SK-N-DZ (cell line): ENCODE measurements around the gene SF3B5.
"Not testable (repeated sequence)": the region's sequence is repeated elsewhere in the genome, so short reads cannot be mapped to it uniquely, and the experiment has no call there.

Experiments
- DNase-seq: peaks from one replicate; pipeline ENCODE4 v3.0.0-alpha.2; 2015; ENCODE audit warnings: low spot score

SF3B5 gene

GRCh38 chr6:144063744-144064401 is 31.5 kb downstream of the SF3B5 start:
- peak; percentile 64 for DNase-seq

GRCh38 chr6:144063246-144063743 is 32.1 kb downstream of the SF3B5 start:
- DNase-seq: no peak

- DNase-seq: no peak
Measured at GRCh38 chr6:144062786-144063185, 32.6 kb downstream of the SF3B5 start.

DNA sequence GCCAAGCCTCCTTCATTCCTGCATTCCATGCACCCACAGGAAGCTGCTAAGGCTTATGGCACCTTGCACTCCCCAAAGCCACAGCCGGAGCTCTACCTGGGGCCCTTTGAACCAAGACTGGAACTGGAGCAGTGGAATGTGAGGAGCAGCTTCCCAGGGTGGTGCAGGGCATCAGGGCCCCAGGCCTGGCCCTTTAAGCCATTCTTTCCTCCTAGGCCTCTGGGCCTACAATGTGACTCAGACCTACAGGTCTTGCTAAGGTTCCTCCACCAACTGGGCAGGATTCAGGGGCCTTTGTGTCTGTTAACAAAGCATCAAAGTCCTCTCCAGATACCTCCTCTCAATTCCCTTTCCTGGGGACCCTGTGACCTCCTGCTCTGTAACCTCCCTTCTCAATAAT is 36.2 kb downstream of the SF3B5 start:
- DNase-seq: no peak

- DNase-seq: no peak
Measured at GRCh38 chr6:144055121-144055931, 40.0 kb downstream of the SF3B5 start.

DNA sequence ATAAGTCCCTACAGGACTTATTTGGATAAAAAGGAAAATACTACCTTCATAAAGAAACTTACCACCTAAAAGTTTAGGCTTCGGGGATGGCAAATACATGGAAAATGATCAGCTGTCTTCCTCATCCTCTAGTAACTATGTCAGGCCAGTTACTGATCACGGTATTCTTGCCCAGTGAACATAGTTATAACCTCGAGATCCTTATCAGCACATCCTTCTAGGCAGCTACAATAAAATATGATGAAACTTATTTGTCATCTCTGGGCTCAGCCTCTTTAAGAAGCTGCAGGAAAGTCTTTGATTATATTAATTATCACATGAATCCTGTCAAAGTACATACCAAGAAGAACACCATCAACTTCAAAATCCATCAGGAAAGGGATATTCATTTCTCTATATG is 41.8 kb downstream of the SF3B5 start:
- DNase-seq: no peak

- no peak for DNase-seq
Measured at GRCh38 chr6:144052488-144052887, 42.9 kb downstream of the SF3B5 start.

DNA sequence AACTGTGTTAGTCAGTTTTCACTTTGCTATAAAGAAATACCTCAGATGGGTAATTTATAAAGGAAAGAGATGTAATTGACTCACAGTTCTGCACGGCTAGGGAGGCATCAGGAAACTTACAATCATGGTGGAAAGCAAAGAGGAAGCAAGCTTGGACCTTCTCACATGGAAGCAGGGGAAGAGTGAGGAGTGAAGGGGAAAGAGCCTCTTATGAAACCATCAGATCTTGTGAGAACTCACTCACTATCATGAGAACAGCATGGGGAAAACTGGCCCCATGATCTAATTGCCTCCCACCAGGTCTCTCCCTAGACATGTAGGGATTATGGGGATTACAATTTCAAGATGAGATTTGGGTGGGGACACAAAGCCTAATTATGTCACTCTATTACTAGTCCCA is 46.0 kb downstream of the SF3B5 start:
- DNase-seq: no peak

- no peak for DNase-seq
Measured at GRCh38 chr6:144047688-144048087, 47.7 kb downstream of the SF3B5 start.

- DNase-seq: not testable (repeated sequence)
Measured at GRCh38 chr6:144046672-144047071, 48.7 kb downstream of the SF3B5 start.

DNA sequence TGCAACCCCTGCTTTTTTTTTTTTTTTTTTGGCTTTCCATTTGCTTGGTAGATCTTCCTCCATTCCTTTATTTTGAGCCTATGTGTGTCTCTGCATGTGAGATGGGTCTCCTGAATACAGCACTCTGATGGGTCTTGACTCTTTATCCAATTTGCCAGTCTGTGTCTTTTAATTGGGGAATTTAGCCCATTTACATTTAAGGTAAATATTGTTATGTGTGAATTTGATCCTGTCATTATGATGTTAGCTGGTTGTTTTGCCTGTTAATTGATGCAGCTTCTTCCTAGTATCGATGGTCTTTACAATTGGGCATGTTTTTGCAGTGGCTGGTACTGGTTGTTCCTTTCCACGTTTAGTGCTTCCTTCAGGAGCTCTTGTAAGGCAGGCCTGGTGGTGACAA is 50.4 kb downstream of the SF3B5 start:
- not testable (repeated sequence) for DNase-seq
